Glutamatergic neuron (in vitro differentiated cells): ENCODE data around the gene SLC2A1. TPM values are rescaled to one million over a fixed set of nuclear protein-coding genes. Genes with fewer than 3 reads are reported as not detected.

ENCODE experiments used
- DNase-seq: peaks from one replicate; pipeline ENCODE4 v3.0.0; 2022
- H3K27ac Mint-ChIP-seq: one replicate; pipeline ENCODE4 v1.8.0; 2020; ENCODE audit warnings: mild to moderate bottlenecking, mixed read lengths, inconsistent platforms; ENCODE audit not compliant: unreplicated experiment
- H3K27me3 Mint-ChIP-seq: one replicate; pipeline ENCODE4 v1.8.0; 2020; ENCODE audit warnings: mild to moderate bottlenecking, moderate library complexity, mixed read lengths, inconsistent platforms; ENCODE audit not compliant: unreplicated experiment
- H3K36me3 Mint-ChIP-seq: one replicate; pipeline ENCODE4 v1.8.0; 2020; ENCODE audit warnings: mild to moderate bottlenecking, mixed read lengths, inconsistent platforms; ENCODE audit not compliant: unreplicated experiment
- H3K4me1 Mint-ChIP-seq: one replicate; pipeline ENCODE4 v1.8.0; 2020; ENCODE audit warnings: mild to moderate bottlenecking, low read depth, mixed read lengths, inconsistent platforms; ENCODE audit not compliant: unreplicated experiment
- H3K4me3 Mint-ChIP-seq: one replicate; pipeline ENCODE4 v1.8.0; 2020; ENCODE audit warnings: mild to moderate bottlenecking, mixed read lengths, inconsistent platforms; ENCODE audit not compliant: unreplicated experiment
- H3K9me3 Mint-ChIP-seq: one replicate; pipeline ENCODE4 v1.8.0; 2020; ENCODE audit warnings: mild to moderate bottlenecking, moderate library complexity, mixed read lengths, inconsistent platforms; ENCODE audit not compliant: unreplicated experiment
- total RNA-seq: library from RNA; stranded (reverse); fragmentation: NEBNext Ultra II Directional; extraction: Animal tissue kit (Norgen Biotek cat#: 25700); gene quantifications from one replicate; pipeline ENCODE4 v1.2.1, GENCODE V29; 2021; ENCODE audit not compliant: unreplicated experiment
- TF ChIP-seq, protein P1 (sequence below): fragments of 200-600 bp; sonication (generic); IDR thresholded peaks from one replicate; pipeline ENCODE4 v1.5.0; 2021; ENCODE audit not compliant: partially characterized antibody, unreplicated experiment

SLC2A1 gene
- total RNA-seq, 1 donor from 2014 or later: 25.0 TPM

DNA sequence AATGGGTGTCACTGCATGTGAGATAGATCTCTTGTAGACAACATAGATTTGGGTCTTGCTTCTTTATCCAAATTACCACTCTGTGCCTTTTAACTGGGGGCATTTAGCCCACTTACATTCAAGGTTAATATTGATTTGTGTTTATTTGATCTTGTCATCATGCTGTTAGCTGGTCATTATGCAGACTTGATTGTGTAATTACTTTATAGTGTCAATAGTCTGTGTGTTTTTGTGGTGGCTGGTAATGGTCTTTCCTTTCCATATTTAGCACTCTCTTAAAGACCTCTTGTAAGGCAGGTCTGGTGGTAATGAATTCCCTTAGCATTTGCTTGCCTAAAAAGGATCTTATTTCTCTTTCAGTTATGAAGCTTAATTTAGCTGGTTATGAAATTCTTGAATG lies 82.7 kb downstream of the SLC2A1 start:
- no peaks in the 10 kb centered on the region for H3K27me3 Mint-ChIP-seq
- DNase-seq: no peak
- H3K36me3 Mint-ChIP-seq: peaks cover 9% of the 10 kb centered on the region
- TF ChIP-seq, protein P1, sequence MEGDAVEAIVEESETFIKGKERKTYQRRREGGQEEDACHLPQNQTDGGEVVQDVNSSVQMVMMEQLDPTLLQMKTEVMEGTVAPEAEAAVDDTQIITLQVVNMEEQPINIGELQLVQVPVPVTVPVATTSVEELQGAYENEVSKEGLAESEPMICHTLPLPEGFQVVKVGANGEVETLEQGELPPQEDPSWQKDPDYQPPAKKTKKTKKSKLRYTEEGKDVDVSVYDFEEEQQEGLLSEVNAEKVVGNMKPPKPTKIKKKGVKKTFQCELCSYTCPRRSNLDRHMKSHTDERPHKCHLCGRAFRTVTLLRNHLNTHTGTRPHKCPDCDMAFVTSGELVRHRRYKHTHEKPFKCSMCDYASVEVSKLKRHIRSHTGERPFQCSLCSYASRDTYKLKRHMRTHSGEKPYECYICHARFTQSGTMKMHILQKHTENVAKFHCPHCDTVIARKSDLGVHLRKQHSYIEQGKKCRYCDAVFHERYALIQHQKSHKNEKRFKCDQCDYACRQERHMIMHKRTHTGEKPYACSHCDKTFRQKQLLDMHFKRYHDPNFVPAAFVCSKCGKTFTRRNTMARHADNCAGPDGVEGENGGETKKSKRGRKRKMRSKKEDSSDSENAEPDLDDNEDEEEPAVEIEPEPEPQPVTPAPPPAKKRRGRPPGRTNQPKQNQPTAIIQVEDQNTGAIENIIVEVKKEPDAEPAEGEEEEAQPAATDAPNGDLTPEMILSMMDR: no peak
- no peaks in the 10 kb centered on the region for H3K4me1 Mint-ChIP-seq
- no peak overlapping the region for H3K27ac Mint-ChIP-seq
- no peak overlapping the region for H3K4me3 Mint-ChIP-seq
- peaks cover 3% of the 10 kb centered on the region for H3K9me3 Mint-ChIP-seq

Other genes with a start within 250 kb of the SLC2A1 start
- not detected for gene CLDN19, start 218.6 kb downstream of the SLC2A1 start, total RNA-seq
- 86.0 TPM for gene P3H1, start 191.8 kb downstream of the SLC2A1 start, total RNA-seq
- 21.6 TPM for gene C1orf50, start 191.6 kb downstream of the SLC2A1 start, total RNA-seq
- 0.32 TPM for gene TMEM269, start 173.9 kb downstream of the SLC2A1 start, total RNA-seq
- gene ERMAP, start 141.7 kb downstream of the SLC2A1 start, total RNA-seq: 4.9 TPM
- 100 TPM for gene SVBP, start 141.5 kb downstream of the SLC2A1 start, total RNA-seq
- 9.5 TPM for gene ZNF691, start 112.3 kb downstream of the SLC2A1 start, total RNA-seq
- gene EBNA1BP2, start 213.4 kb upstream of the SLC2A1 start, total RNA-seq: 31.3 TPM
- gene CFAP57, start 213.5 kb upstream of the SLC2A1 start, total RNA-seq: 5.0 TPM